ENCODE data around the gene TNRC6B. TPM values are rescaled to one million over a fixed set of nuclear protein-coding genes. Genes with fewer than 3 reads are reported as not detected.

The TNRC6B gene
- total RNA-seq, 1 experiment from 2014 or later = 50.4 TPM

DNA sequence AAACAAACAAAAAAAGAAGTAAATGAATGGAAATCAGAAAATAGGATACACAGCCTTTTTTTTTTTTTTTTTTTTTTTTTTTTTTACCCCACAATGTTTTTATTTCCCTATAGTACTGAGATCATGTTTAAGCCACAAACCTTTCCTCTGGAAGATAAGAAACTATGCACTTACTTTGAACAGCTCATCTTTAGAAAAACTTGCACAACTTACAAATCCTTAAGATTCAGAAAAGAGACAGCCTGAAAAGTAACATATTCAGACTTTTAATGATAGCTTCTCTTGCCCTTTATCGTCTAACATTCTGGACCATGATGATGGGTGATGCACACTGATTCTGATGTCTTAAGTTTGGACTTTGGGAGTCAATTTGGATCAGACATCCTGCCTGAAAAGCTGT is 80.3 kb downstream of the TNRC6B start (continued):
- TF ChIP-seq, protein P1, sequence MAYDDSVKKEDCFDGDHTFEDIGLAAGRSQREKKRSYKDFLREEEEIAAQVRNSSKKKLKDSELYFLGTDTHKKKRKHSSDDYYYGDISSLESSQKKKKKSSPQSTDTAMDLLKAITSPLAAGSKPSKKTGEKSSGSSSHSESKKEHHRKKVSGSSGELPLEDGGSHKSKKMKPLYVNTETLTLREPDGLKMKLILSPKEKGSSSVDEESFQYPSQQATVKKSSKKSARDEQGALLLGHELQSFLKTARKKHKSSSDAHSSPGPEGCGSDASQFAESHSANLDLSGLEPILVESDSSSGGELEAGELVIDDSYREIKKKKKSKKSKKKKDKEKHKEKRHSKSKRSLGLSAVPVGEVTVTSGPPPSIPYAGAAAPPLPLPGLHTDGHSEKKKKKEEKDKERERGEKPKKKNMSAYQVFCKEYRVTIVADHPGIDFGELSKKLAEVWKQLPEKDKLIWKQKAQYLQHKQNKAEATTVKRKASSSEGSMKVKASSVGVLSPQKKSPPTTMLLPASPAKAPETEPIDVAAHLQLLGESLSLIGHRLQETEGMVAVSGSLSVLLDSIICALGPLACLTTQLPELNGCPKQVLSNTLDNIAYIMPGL (CRISPR knock-in tag; IDR thresholded peaks at IDR 0.05) = no peak
- no peak for TF ChIP-seq ZNF263 (CRISPR knock-in tag; IDR thresholded peaks at IDR 0.05; ENCODE audit: low read depth)
- TF ChIP-seq, protein P2, sequence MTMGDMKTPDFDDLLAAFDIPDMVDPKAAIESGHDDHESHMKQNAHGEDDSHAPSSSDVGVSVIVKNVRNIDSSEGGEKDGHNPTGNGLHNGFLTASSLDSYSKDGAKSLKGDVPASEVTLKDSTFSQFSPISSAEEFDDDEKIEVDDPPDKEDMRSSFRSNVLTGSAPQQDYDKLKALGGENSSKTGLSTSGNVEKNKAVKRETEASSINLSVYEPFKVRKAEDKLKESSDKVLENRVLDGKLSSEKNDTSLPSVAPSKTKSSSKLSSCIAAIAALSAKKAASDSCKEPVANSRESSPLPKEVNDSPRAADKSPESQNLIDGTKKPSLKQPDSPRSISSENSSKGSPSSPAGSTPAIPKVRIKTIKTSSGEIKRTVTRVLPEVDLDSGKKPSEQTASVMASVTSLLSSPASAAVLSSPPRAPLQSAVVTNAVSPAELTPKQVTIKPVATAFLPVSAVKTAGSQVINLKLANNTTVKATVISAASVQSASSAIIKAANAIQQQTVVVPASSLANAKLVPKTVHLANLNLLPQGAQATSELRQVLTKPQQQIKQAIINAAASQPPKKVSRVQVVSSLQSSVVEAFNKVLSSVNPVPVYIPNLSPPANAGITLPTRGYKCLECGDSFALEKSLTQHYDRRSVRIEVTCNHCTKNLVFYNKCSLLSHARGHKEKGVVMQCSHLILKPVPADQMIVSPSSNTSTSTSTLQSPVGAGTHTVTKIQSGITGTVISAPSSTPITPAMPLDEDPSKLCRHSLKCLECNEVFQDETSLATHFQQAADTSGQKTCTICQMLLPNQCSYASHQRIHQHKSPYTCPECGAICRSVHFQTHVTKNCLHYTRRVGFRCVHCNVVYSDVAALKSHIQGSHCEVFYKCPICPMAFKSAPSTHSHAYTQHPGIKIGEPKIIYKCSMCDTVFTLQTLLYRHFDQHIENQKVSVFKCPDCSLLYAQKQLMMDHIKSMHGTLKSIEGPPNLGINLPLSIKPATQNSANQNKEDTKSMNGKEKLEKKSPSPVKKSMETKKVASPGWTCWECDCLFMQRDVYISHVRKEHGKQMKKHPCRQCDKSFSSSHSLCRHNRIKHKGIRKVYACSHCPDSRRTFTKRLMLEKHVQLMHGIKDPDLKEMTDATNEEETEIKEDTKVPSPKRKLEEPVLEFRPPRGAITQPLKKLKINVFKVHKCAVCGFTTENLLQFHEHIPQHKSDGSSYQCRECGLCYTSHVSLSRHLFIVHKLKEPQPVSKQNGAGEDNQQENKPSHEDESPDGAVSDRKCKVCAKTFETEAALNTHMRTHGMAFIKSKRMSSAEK (CRISPR knock-in tag; IDR thresholded peaks at IDR 0.05; ENCODE audit: borderline replicate concordance) = no peak
- TF ChIP-seq, protein P3, sequence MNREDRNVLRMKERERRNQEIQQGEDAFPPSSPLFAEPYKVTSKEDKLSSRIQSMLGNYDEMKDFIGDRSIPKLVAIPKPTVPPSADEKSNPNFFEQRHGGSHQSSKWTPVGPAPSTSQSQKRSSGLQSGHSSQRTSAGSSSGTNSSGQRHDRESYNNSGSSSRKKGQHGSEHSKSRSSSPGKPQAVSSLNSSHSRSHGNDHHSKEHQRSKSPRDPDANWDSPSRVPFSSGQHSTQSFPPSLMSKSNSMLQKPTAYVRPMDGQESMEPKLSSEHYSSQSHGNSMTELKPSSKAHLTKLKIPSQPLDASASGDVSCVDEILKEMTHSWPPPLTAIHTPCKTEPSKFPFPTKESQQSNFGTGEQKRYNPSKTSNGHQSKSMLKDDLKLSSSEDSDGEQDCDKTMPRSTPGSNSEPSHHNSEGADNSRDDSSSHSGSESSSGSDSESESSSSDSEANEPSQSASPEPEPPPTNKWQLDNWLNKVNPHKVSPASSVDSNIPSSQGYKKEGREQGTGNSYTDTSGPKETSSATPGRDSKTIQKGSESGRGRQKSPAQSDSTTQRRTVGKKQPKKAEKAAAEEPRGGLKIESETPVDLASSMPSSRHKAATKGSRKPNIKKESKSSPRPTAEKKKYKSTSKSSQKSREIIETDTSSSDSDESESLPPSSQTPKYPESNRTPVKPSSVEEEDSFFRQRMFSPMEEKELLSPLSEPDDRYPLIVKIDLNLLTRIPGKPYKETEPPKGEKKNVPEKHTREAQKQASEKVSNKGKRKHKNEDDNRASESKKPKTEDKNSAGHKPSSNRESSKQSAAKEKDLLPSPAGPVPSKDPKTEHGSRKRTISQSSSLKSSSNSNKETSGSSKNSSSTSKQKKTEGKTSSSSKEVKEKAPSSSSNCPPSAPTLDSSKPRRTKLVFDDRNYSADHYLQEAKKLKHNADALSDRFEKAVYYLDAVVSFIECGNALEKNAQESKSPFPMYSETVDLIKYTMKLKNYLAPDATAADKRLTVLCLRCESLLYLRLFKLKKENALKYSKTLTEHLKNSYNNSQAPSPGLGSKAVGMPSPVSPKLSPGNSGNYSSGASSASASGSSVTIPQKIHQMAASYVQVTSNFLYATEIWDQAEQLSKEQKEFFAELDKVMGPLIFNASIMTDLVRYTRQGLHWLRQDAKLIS (CRISPR knock-in tag; IDR thresholded peaks at IDR 0.05; ENCODE audit: borderline replicate concordance) = no peak
- TF ChIP-seq, protein P4, sequence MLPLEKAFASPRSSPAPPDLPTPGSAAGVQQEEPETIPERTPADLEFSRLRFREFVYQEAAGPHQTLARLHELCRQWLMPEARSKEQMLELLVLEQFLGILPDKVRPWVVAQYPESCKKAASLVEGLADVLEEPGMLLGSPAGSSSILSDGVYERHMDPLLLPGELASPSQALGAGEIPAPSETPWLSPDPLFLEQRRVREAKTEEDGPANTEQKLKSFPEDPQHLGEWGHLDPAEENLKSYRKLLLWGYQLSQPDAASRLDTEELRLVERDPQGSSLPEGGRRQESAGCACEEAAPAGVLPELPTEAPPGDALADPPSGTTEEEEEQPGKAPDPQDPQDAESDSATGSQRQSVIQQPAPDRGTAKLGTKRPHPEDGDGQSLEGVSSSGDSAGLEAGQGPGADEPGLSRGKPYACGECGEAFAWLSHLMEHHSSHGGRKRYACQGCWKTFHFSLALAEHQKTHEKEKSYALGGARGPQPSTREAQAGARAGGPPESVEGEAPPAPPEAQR (CRISPR knock-in tag; IDR thresholded peaks at IDR 0.05) = no peak

DNA sequence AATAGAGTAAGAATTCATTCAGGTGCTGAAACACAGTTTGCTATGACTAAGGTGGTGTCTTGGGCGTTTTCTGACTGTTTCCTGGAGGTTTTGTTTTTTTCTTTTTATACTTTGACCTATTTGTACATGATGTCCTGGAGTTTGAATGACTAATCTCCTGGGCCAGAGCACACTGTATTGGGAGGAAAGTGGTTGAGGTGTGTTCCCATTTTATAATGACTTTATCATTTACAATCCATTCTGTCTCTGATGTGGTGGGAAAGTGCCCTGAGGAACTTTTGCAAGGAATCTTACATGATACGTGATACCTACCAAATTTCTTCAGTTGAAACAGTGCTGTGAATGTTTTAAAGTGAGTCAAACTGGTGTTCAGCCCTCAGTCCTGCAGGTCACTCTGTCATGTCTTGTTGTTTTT is 80.8 kb downstream of the TNRC6B start:
- Mint-ChIP-seq H3K4me3 (no peak overlapping the region), H3K36me3 (peaks cover 16% of the 10 kb centered on the region), H3K27ac (peak overlapping the region; percentile 21; the same call in 1 of the 2 replicates), H3K27me3 (ENCODE audit: low read depth) (no peaks in the 10 kb centered on the region), H3K4me1 (no peaks in the 10 kb centered on the region; the same call in 1 of the 2 replicates), H3K9me3 (no peaks in the 10 kb centered on the region)
- DNase-seq (ENCODE audit: low spot score) (no peak), ATAC-seq (no peak)
- ChIA-PET POLR2A (no interaction called here), CTCF (no interaction called here)
- no peak for TF ChIP-seq ZNF138 (CRISPR knock-in tag; conservative IDR thresholded peaks at IDR 0.05)
- no peak for TF ChIP-seq GABPB1 (CRISPR knock-in tag; IDR thresholded peaks at IDR 0.05)
- TF ChIP-seq SP1 (CRISPR knock-in tag; conservative IDR thresholded peaks at IDR 0.05) = no peak
- no peak for TF ChIP-seq CBFB (CRISPR knock-in tag; IDR thresholded peaks at IDR 0.05; ENCODE audit: low read depth)
- TF ChIP-seq, protein P5, sequence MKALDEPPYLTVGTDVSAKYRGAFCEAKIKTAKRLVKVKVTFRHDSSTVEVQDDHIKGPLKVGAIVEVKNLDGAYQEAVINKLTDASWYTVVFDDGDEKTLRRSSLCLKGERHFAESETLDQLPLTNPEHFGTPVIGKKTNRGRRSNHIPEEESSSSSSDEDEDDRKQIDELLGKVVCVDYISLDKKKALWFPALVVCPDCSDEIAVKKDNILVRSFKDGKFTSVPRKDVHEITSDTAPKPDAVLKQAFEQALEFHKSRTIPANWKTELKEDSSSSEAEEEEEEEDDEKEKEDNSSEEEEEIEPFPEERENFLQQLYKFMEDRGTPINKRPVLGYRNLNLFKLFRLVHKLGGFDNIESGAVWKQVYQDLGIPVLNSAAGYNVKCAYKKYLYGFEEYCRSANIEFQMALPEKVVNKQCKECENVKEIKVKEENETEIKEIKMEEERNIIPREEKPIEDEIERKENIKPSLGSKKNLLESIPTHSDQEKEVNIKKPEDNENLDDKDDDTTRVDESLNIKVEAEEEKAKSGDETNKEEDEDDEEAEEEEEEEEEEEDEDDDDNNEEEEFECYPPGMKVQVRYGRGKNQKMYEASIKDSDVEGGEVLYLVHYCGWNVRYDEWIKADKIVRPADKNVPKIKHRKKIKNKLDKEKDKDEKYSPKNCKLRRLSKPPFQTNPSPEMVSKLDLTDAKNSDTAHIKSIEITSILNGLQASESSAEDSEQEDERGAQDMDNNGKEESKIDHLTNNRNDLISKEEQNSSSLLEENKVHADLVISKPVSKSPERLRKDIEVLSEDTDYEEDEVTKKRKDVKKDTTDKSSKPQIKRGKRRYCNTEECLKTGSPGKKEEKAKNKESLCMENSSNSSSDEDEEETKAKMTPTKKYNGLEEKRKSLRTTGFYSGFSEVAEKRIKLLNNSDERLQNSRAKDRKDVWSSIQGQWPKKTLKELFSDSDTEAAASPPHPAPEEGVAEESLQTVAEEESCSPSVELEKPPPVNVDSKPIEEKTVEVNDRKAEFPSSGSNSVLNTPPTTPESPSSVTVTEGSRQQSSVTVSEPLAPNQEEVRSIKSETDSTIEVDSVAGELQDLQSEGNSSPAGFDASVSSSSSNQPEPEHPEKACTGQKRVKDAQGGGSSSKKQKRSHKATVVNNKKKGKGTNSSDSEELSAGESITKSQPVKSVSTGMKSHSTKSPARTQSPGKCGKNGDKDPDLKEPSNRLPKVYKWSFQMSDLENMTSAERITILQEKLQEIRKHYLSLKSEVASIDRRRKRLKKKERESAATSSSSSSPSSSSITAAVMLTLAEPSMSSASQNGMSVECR (CRISPR knock-in tag; IDR thresholded peaks at IDR 0.05; ENCODE audit: borderline replicate concordance) = no peak
